ENCODE results near the gene PLXDC2.

Gene PLXDC2

GRCh38 chr10:20105236-20105635, 289.0 kb downstream of the PLXDC2 start:
- DNase-seq (ENCODE audit: low read depth), result no peak
- no peak for TF ChIP-seq CTCF (conservative IDR thresholded peaks at IDR 0.05; ENCODE audit: low read depth, low read length)
- no peak overlapping the region for H3K4me3 ChIP-seq (ENCODE audit: low read length)

GRCh38 chr10:20105931-20106330, 289.7 kb downstream of the PLXDC2 start:
- no peak overlapping the region for H3K4me3 ChIP-seq (ENCODE audit: low read length)
- DNase-seq (ENCODE audit: low read depth), result no peak
- TF ChIP-seq CTCF (conservative IDR thresholded peaks at IDR 0.05; ENCODE audit: low read depth, low read length), result no peak

GRCh38 chr10:20108021-20108420, 291.8 kb downstream of the PLXDC2 start:
- no peak overlapping the region for H3K4me3 ChIP-seq (ENCODE audit: low read length)
- no peak for TF ChIP-seq CTCF (conservative IDR thresholded peaks at IDR 0.05; ENCODE audit: low read depth, low read length)
- peak; percentile 59 for DNase-seq (ENCODE audit: low read depth)

GRCh38 chr10:20109613-20110012, 293.4 kb downstream of the PLXDC2 start:
- H3K4me3 ChIP-seq (ENCODE audit: low read length), result no peak overlapping the region
- TF ChIP-seq CTCF (conservative IDR thresholded peaks at IDR 0.05; ENCODE audit: low read depth, low read length), result no peak

GRCh38 chr10:20110125-20111100, 294.2 kb downstream of the PLXDC2 start:
- no peak for DNase-seq (ENCODE audit: low read depth)
- no peak for TF ChIP-seq CTCF (conservative IDR thresholded peaks at IDR 0.05; ENCODE audit: low read depth, low read length)
- no peak overlapping the region for H3K4me3 ChIP-seq (ENCODE audit: low read length)

More at GRCh38 chr10:20109613-20110012, 293.4 kb downstream of the PLXDC2 start:
- no peak for DNase-seq (ENCODE audit: low read depth)

GRCh38 chr10:20114179-20114578, 297.9 kb downstream of the PLXDC2 start:
- no peak for TF ChIP-seq CTCF (conservative IDR thresholded peaks at IDR 0.05; ENCODE audit: low read depth, low read length)
- H3K4me3 ChIP-seq (ENCODE audit: low read length), result no peak overlapping the region
- DNase-seq (ENCODE audit: low read depth), result no peak

GRCh38 chr10:20115894-20116293, 299.7 kb downstream of the PLXDC2 start:
- TF ChIP-seq CTCF (conservative IDR thresholded peaks at IDR 0.05; ENCODE audit: low read depth, low read length), result no peak
- DNase-seq (ENCODE audit: low read depth), result no peak
- H3K4me3 ChIP-seq (ENCODE audit: low read length), result no peak overlapping the region
